22Rv1 (cell line): ENCODE data around the gene EPN2.
A peak's percentile ranks its signal among the peaks of the same experiment; 100 is the strongest.

ENCODE experiments used
- H3K27ac ChIP-seq: fragments of 450-650 bp; 2 replicates; pipeline ENCODE4 v1.5.1; 2017
- CTCF ChIP-seq: fragments of 450-650 bp; IDR thresholded peaks from 2 replicates; pipeline ENCODE4 v1.5.1; 2017; ENCODE audit warnings: mild to moderate bottlenecking
- ZFX ChIP-seq: fragments of 450-650 bp; IDR thresholded peaks from 2 replicates; pipeline ENCODE4 v1.6.1; 2017; ENCODE audit warnings: antibody characterized with exemption, borderline replicate concordance

The EPN2 gene

GRCh38 chr17:19333736-19334290, 96.6 kb downstream of the EPN2 start:
- no peak overlapping the region for H3K27ac ChIP-seq
- TF ChIP-seq CTCF = no peak
- no peak for TF ChIP-seq ZFX

GRCh38 chr17:19334331-19334730, 97.2 kb downstream of the EPN2 start:
- no peak overlapping the region for H3K27ac ChIP-seq
- TF ChIP-seq ZFX (no peak), CTCF (no peak)

GRCh38 chr17:19335951-19336631, 98.9 kb downstream of the EPN2 start:
- TF ChIP-seq CTCF (no peak), ZFX (no peak)
- no peak overlapping the region for H3K27ac ChIP-seq

GRCh38 chr17:19336938-19337711, 100.0 kb downstream of the EPN2 start:
- H3K27ac ChIP-seq = no peak overlapping the region

GRCh38 chr17:19337712-19338023, 100.5 kb downstream of the EPN2 start:
- no peak overlapping the region for H3K27ac ChIP-seq

More at GRCh38 chr17:19336938-19337711, 100.0 kb downstream of the EPN2 start:
- TF ChIP-seq CTCF = no peak
- no peak for TF ChIP-seq ZFX

GRCh38 chr17:19338031-19338990, 101.1 kb downstream of the EPN2 start:
- H3K27ac ChIP-seq = no peak overlapping the region
- TF ChIP-seq ZFX (no peak), CTCF (peak; percentile 62)

More at GRCh38 chr17:19337712-19338023, 100.5 kb downstream of the EPN2 start:
- no peak for TF ChIP-seq ZFX

GRCh38 chr17:19339341-19339815, 102.2 kb downstream of the EPN2 start:
- no peak overlapping the region for H3K27ac ChIP-seq
- no peak for TF ChIP-seq CTCF
- TF ChIP-seq ZFX = no peak
